Endometrial microvascular endothelial cells (primary cell): ENCODE results near the gene DIRAS1. TPM values are rescaled to one million over a fixed set of nuclear protein-coding genes. Genes with fewer than 3 reads are reported as not detected.

ENCODE experiments used
- in situ Hi-C: cut with HindIII; loops from 2 replicates; pipeline ENCODE4 v1.10.0; 2017; ENCODE audit warnings: low sequenced_read_pairs, low pct_unique_long_range_greater_than_20kb; ENCODE audit errors: inconsistent ontology term
- total RNA-seq: library from RNA; depleted of rRNA; stranded (reverse); fragments of >200 nt; gene quantifications from one replicate; pipeline ENCODE4 v1.2.3, GENCODE V29; 2015; ENCODE audit errors: inconsistent ontology term

The DIRAS1 gene
- total RNA-seq, 1 donor from 2014 or later = not detected

- in situ Hi-C loops = no loop called here
Measured at GRCh38 chr19:2732157-2732725, 11.1 kb upstream of the DIRAS1 start.

- in situ Hi-C loops = no loop called here
Measured at GRCh38 chr19:2731181-2731995, 10.2 kb upstream of the DIRAS1 start.

- in situ Hi-C loops = no loop called here
Measured at GRCh38 chr19:2729943-2730818, 9.0 kb upstream of the DIRAS1 start.

GRCh38 chr19:2728783-2729387, 7.7 kb upstream of the DIRAS1 start:
- in situ Hi-C loops = no loop called here

- in situ Hi-C loops = no loop called here
Measured at GRCh38 chr19:2727640-2727944, 6.4 kb upstream of the DIRAS1 start.

GRCh38 chr19:2726904-2727639, 5.9 kb upstream of the DIRAS1 start:
- in situ Hi-C loops = no loop called here

GRCh38 chr19:2726160-2726855, 5.1 kb upstream of the DIRAS1 start:
- in situ Hi-C loops = no loop called here

GRCh38 chr19:2724148-2724557, 3.0 kb upstream of the DIRAS1 start:
- in situ Hi-C loops = no loop called here

GRCh38 chr19:2723747-2724146, 2.6 kb upstream of the DIRAS1 start:
- in situ Hi-C loops = no loop called here

GRCh38 chr19:2723345-2723715, 2.2 kb upstream of the DIRAS1 start:
- in situ Hi-C loops = no loop called here

- in situ Hi-C loops = no loop called here
Measured at GRCh38 chr19:2722541-2723344, 1.6 kb upstream of the DIRAS1 start.

- in situ Hi-C loops = no loop called here
Measured at GRCh38 chr19:2721570-2722540, 683 bp upstream of the DIRAS1 start.

GRCh38 chr19:2719920-2720776, 1.0 kb downstream of the DIRAS1 start:
- in situ Hi-C loops = no loop called here

- in situ Hi-C loops = no loop called here
Measured at GRCh38 chr19:2719232-2719735, 1.9 kb downstream of the DIRAS1 start.
